Heart right ventricle (tissue), 16 donors: ENCODE data around the gene VDR. TPM values are rescaled to one million over a fixed set of nuclear protein-coding genes. Genes with fewer than 3 reads are reported as not detected.
A peak's percentile ranks its signal among the peaks of the same experiment; 100 is the strongest.

Experiments used
- ATAC-seq, 8 donors: fragments of 200-7000 bp; cut with Tn5 transposase; one replicate each; pipeline ENCODE4 v1.9.1; 2020; ENCODE audit warnings: mild to moderate bottlenecking in 8 of 8, moderate library complexity in 8 of 8, moderate number of reproducible peaks in 1 of 8
- DNase-seq, 2 donors: peaks; one replicate each; pipeline ENCODE4 v3.0.0-alpha.2; 2020
- H3K27ac ChIP-seq, 10 donors: fragments of 200-600 bp; sonication (generic) in 2 of 10; one replicate each; pipeline versions ENCODE4 v1.5.0 to v1.8.0; 2020 to 2022; ENCODE audit warnings: mild to moderate bottlenecking in 3 of 10
- H3K27me3 ChIP-seq, 7 donors: fragments of 200-600 bp; one replicate each; pipeline ENCODE4 v1.8.0; 2021 to 2022; ENCODE audit warnings: mild to moderate bottlenecking in 2 of 7
- H3K36me3 ChIP-seq, 9 donors: fragments of 200-600 bp; sonication (generic) in 1 of 9; one replicate each; pipeline versions ENCODE4 v1.5.0 to v1.8.0; 2020 to 2022; ENCODE audit warnings: mild to moderate bottlenecking in 2 of 9
- H3K4me1 ChIP-seq, 9 donors: fragments of 200-600 bp; sonication (generic) in 1 of 9; one replicate each; pipeline versions ENCODE4 v1.5.0 to v1.8.0; 2020 to 2022; ENCODE audit warnings: mild to moderate bottlenecking in 4 of 9
- H3K4me3 ChIP-seq, 10 donors: fragments of 200-600 bp; sonication (generic) in 2 of 10; one replicate each; pipeline versions ENCODE4 v1.5.0 to v1.8.0; 2020 to 2022; ENCODE audit warnings: mild to moderate bottlenecking in 7 of 10, moderate library complexity in 2 of 10
- H3K9me3 ChIP-seq, 11 donors: fragments of 200-600 bp in 10 of 11; sonication (generic) in 2 of 11; one replicate each; pipeline versions ENCODE4 v1.5.0 to v1.8.0; 2013 to 2022; ENCODE audit warnings: mild to moderate bottlenecking in 2 of 11, control low read depth in 1 of 11, moderate library complexity in 1 of 11
- WGBS, 2 donors: extraction: QIAGEN DNeasy Blood & Tissue Kit; methylation state at CpG; one replicate each; pipeline ENCODE4 v1.1.7; 2013; ENCODE audit warnings: inconsistent platforms in 1 of 2; 5-methylcytosine and 5-hydroxymethylcytosine counted together
- intact Hi-C, 10 donors: fragments of 100-400 bp; cut with DNase I; formaldehyde crosslinking; loops; one replicate each; pipeline versions ENCODE4 v1.11.1 to v1.14.2; 2022
- polyA plus RNA-seq, 2 donors: library from polyadenylated mRNA; stranded (reverse); fragments of 200-250 nt; gene quantifications; one replicate each; pipeline ENCODE4 v1.2.3, GENCODE V29; 2013
- total RNA-seq, 10 donors: library from RNA; stranded (reverse); fragmentation: NEBNext Ultra II Directional in 3 of 10; extraction: Animal tissue kit (Norgen Biotek cat#: 25700) in 3 of 10; gene quantifications; one replicate each; pipeline versions ENCODE4 v1.2.1 to v1.2.4, GENCODE V29; 2021 to 2023
- TF ChIP-seq, protein P1 (sequence below), 9 donors: fragments of 200-600 bp; sonication (generic) in 2 of 9; IDR thresholded peaks; one replicate each; pipeline versions ENCODE4 v1.5.0 to v1.8.0; 2021 to 2022; ENCODE audit warnings: antibody characterized with exemption in 9 of 9, mild to moderate bottlenecking in 5 of 9, moderate library complexity in 1 of 9
- donor health status: Arrhythmogenic right ventricular cardiomyopathy.
- donor health status: ischemic (EF 13 %, LVEDD 7.1; RV severe dilation, severe dysfunction).
- donor health status: healthy with polysubstance abuse.
- donor health status: DM: no; HTN: yes; CAD: no.
- donor health status: DM: no; HTN: no; CAD: no.
- donor health status: ischemic (EF 25% LVEDD 6.9; RV normal size, moderate dysfunction).
- donor health status: ischemic (EF 25% LVEDD 5.7; RV mildly dilated, moderate dysfunction).
- donor health status: healthy.
- donor health status: DM: yes; HTN: yes; CAD: no.
- donor health status: Ischemic cardiomyopathy.
- donor health status: ischemic (EF 35%, LVEDD 5.7; RV mildly dilated, moderate dysfunction).
- donor health status: nonischemic (EF 11% LVEDD 7.7; RV severe dilation, severe dysfunction).
- donor health status: DM: yes; HTN: yes; CAD: no.
- donor health status: PGD.
- donor health status: ischemic (EF 29% LVEDD 5.4; RV normal size, mild dysfunction).
- donor health status: nonischemic (EF 23%, LVEDD 6.1; RV moderate dilation, normal function).

The VDR gene
- total and polyA plus RNA-seq, 12 donors: 0.08 to 3.0 (median 0.31) TPM

DNA sequence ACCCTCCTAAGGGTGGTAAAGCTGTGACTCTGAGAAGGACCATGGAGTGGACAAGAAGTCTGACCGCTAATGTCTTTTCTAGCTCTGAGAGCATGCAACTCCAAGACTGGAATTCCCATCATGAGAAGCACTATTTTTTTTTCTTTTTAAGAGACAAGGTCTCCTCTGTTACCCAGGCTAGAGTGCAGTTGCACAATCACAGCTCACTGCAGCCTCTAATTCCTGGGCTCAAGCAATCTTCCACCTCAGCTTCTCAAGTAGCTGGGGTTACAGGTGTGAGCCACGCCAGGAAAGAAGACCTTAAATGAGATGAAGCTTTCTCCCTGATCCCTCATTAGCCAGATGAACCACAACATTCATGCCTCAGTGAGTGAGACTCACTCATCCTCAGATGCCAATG is 19.2 kb downstream of the VDR start:
- ATAC-seq (no peak), DNase-seq (no peak)
- Histone ChIP-seq H3K9me3 (no peaks in the 10 kb centered on the region), H3K4me3 (no peak overlapping the region), H3K27me3 (peaks cover 0 to 8% (median 0%) of the 10 kb centered on the region in 7 donors), H3K4me1 (peaks cover 0 to 54% (median 0%) of the 10 kb centered on the region in 9 donors), H3K27ac (no peak overlapping the region), H3K36me3 (no peaks in the 10 kb centered on the region)
- 90 to 98% methylated on average over 2 of the region's 2 CpGs for WGBS, 2 donors
- intact Hi-C loops: no loop called here
- TF ChIP-seq, protein P1, sequence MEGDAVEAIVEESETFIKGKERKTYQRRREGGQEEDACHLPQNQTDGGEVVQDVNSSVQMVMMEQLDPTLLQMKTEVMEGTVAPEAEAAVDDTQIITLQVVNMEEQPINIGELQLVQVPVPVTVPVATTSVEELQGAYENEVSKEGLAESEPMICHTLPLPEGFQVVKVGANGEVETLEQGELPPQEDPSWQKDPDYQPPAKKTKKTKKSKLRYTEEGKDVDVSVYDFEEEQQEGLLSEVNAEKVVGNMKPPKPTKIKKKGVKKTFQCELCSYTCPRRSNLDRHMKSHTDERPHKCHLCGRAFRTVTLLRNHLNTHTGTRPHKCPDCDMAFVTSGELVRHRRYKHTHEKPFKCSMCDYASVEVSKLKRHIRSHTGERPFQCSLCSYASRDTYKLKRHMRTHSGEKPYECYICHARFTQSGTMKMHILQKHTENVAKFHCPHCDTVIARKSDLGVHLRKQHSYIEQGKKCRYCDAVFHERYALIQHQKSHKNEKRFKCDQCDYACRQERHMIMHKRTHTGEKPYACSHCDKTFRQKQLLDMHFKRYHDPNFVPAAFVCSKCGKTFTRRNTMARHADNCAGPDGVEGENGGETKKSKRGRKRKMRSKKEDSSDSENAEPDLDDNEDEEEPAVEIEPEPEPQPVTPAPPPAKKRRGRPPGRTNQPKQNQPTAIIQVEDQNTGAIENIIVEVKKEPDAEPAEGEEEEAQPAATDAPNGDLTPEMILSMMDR (IDR thresholded peaks at IDR 0.05): no peak

DNA sequence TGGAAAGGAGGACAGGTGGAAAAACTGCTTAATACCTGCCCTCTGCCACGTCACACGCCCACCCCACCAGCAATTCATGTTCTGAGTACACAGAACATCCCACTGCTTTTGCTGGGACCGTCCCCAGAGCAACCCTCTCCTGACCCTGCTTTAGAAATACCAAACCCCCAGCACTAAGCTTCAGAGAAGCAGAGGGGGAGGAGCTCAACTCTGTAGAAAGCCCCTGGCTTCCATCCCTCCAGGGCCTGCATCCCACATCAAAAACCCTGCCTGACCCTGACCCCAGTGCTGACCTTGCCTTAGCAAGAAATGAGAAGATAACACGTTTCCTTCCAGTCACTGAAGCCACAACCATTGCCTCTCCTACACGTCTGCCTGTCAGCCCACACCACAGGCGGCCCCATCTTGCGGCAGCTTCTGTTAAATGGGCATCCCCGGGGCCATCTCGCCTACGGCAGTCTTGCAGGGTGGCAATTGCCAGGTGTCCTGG is 19.7 kb downstream of the VDR start:
- Histone ChIP-seq H3K4me1 (peaks cover 0 to 54% (median 0%) of the 10 kb centered on the region in 9 donors), H3K9me3 (no peaks in the 10 kb centered on the region), H3K36me3 (no peaks in the 10 kb centered on the region), H3K27ac (no peak overlapping the region), H3K4me3 (no peak overlapping the region), H3K27me3 (peaks cover 0 to 8% (median 0%) of the 10 kb centered on the region in 7 donors)
- 84 to 86% methylated on average over 10 of the region's 10 CpGs for WGBS, 2 donors
- intact Hi-C loops: no loop called here
- DNase-seq (no peak), ATAC-seq (no peak)
- TF ChIP-seq, protein P1 (IDR thresholded peaks at IDR 0.05): no peak

DNA sequence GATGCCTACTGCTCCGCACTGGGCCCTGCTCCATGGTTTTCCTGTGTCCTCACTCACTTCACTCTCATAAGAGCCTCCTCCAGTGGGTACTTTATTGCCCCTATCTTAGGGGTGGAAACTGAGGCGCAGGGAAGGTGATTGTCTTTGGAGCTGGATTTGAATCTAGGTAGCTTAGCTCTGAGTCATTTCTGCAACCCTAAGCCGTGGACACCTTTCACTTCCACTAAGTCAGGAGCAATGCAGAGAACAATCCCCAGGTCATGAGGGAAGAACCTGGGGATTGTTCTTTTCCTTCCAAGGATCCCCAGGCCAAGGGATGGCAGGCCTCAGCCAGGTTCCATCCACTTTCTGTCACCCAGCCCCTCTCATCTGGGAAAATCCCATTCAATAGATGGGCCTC is 20.3 kb downstream of the VDR start:
- Histone ChIP-seq H3K9me3 (no peaks in the 10 kb centered on the region), H3K4me3 (no peak overlapping the region), H3K4me1 (peaks cover 0 to 51% (median 0%) of the 10 kb centered on the region in 9 donors), H3K36me3 (no peaks in the 10 kb centered on the region), H3K27ac (no peak overlapping the region), H3K27me3 (peaks cover 0 to 8% (median 0%) of the 10 kb centered on the region in 7 donors)
- TF ChIP-seq, protein P1 (IDR thresholded peaks at IDR 0.05): no peak
- no peak for ATAC-seq
- WGBS, 2 donors: 81 to 82% methylated on average over 3 of the region's 3 CpGs
- intact Hi-C loops: no loop called here
- DNase-seq: no peak

DNA sequence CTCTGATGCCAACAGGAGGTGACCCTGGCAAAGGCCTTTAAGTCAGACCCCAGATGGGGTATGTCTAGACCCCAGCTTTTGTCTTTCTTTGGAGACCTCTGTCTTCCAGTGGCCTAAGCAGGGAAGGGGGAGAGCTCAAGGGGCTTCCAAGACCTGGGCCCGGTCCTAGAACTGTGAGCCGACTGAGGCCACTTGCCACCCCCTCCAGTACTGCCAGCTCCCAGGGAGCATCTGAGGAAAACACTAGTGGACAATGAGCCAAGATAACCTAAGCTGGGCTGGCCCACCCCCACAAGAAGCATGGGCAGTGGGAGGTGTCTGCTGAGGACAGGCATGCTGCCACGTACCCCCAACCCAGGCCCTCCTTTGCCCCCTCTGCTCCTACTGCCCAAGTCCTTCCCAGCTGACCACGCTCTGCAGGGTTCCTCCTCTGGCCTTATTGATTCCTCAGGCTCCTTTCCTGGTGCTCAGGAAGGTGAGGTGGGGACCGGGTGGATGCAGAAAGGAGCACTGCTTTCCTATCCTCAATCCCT is 21.1 kb downstream of the VDR start:
- no peak overlapping the region for H3K4me3 ChIP-seq
- ATAC-seq: peak in 1 of 8 donors; percentile 39
- H3K36me3 ChIP-seq: peaks cover 0 to 4% (median 0%) of the 10 kb centered on the region in 9 donors
- peaks cover 0 to 8% (median 0%) of the 10 kb centered on the region in 7 donors for H3K27me3 ChIP-seq
- DNase-seq: no peak
- H3K4me1 ChIP-seq: peaks cover 0 to 43% (median 0%) of the 10 kb centered on the region in 9 donors
- H3K27ac ChIP-seq: peak overlapping the region in 1 of 10 donors; percentile 31
- intact Hi-C loops: no loop called here
- TF ChIP-seq, protein P1 (IDR thresholded peaks at IDR 0.05): no peak
- H3K9me3 ChIP-seq: no peaks in the 10 kb centered on the region
- WGBS, 2 donors: 88 to 90% methylated on average over 5 of the region's 5 CpGs
